ENCODE measurements around the gene PRDM4.
"Not testable (repeated sequence)": the region's sequence is repeated elsewhere in the genome, so short reads cannot be mapped to it uniquely, and the experiment has no call there.

The PRDM4 gene

DNA sequence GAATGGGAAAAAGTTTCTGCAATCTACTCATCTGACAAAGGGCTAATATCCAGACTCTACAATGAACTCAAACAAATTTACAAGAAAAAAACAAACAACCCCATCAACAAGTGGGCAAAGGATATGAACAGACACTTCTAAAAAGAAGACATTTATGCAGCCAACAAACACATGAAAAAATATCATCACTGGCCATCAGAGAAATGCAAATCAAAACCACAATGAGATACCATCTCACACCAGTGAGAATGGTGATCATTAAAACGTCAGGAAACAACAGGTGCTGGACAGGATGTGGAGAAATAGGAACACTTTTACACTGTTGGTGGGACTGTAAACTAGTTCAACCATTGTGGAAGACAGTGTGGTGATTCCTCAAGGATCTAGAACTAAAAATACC is 33.6 kb downstream of the PRDM4 start:
- in situ Hi-C loops (cut with HindIII; ENCODE audit: low pct_ligation_motif_present, low pct_unique_long_range_greater_than_20kb, low sequenced_read_pairs); DNase-seq: not testable (repeated sequence)

DNA sequence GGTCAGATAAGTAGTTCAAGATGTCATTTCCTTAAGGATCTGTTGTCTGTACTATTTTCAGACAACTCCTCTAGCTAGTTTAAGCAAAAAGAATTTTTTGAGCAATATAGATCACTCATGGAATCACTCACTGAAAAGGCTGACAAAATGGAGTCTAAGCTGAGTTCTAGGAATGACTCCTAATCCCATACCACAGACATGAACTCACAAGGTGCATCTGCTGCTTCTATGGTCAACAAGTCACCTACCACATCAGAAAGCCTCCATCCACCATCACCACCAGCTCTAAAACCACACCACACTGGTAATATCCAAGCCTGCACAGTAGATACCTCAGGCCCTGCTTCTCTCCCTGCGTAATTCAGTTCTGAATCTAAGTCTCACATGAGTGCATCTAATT is 42.3 kb downstream of the PRDM4 start:
- no peak for DNase-seq

DNA sequence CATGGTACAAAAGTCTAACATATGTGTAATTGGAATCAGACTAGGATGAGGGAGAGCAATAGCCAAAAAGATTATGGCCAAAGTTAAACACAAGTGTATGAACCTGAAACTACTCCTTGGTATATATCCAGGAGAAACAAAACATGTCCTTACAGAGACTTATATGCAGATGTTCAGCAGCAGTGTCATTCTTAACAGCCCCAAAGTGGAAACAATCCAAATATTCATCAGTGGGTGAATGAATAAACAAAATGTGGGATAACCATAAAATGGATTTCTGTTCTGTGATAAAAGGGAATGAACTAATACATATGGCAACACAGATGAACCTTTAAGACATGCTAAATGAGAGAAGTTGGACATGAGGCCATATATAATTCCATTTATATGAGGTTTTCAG is 45.2 kb downstream of the PRDM4 start:
- DNase-seq, result no peak
- in situ Hi-C loops (cut with HindIII; ENCODE audit: low pct_ligation_motif_present, low pct_unique_long_range_greater_than_20kb, low sequenced_read_pairs), result no loop called here

More for the DNA sequence above, 42.3 kb downstream of the PRDM4 start:
- in situ Hi-C loops (cut with HindIII; ENCODE audit: low pct_ligation_motif_present, low pct_unique_long_range_greater_than_20kb, low sequenced_read_pairs), result no loop called here

GRCh38 chr12:107705522-107705921 is 55.4 kb downstream of the PRDM4 start:
- in situ Hi-C loops (cut with HindIII; ENCODE audit: low pct_ligation_motif_present, low pct_unique_long_range_greater_than_20kb, low sequenced_read_pairs); DNase-seq: not testable (repeated sequence)

- no peak for DNase-seq
- in situ Hi-C loops (cut with HindIII; ENCODE audit: low pct_ligation_motif_present, low pct_unique_long_range_greater_than_20kb, low sequenced_read_pairs), result no loop called here
Observed at GRCh38 chr12:107704041-107704440, 56.9 kb downstream of the PRDM4 start.

- no peak for DNase-seq
- in situ Hi-C loops (cut with HindIII; ENCODE audit: low pct_ligation_motif_present, low pct_unique_long_range_greater_than_20kb, low sequenced_read_pairs), result no loop called here
Observed at GRCh38 chr12:107702106-107702505, 58.8 kb downstream of the PRDM4 start.

- in situ Hi-C loops (cut with HindIII; ENCODE audit: low pct_ligation_motif_present, low pct_unique_long_range_greater_than_20kb, low sequenced_read_pairs), result not testable (repeated sequence)
- DNase-seq, result peak; percentile 68
Observed at GRCh38 chr12:107695772-107696171, 65.2 kb downstream of the PRDM4 start.

DNA sequence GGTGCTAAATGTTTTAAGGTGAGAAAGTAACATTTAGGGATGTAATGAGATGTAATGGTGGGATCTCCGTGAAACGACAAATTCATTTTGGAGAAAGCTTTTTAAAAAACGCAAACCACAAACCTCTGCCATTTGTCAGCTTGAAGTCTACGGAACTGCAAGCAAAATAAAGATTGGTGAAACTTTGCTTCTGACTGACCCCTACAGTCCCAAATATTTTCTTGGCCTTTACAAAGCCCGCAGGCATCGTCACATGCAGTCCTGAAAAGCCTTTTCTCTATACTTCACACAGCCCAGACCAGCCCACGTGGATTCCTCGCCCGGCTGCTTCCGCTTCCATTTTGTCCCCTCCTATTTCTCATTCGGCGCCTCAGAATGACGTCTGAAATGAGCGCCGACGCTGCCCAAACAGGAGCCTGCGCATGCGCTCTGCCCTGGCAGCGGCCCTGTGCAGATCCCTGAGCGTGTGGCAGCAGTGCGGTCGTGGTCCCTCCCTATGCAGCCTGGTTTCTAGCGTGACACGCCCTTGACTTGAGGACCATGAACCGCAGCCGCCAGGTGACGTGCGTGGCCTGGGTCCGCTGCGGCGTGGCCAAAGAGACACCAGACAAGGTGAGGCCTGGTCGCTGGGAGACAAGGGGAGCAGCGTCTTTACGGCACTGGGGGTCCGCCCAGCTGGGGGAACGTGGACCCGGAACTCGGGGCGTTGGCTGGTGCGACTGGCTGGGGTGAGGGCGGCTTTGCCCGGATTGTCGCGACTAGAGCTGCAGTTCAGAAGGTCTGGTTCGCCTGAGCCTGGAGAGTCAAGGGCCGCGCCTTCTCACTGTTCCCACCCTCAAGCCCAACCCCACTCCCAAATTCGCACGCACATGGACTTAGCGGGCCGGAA is 75.3 kb downstream of the PRDM4 start, which contains the start of gene PWP1:
Gene PWP1, plus strand, starts transcription at position 440 of the 889 bp plus-strand sequence. Its CDS starts 101 bp downstream, at position 541.
- in situ Hi-C loops (cut with HindIII; ENCODE audit: low pct_ligation_motif_present, low pct_unique_long_range_greater_than_20kb, low sequenced_read_pairs), result no loop called here

DNA sequence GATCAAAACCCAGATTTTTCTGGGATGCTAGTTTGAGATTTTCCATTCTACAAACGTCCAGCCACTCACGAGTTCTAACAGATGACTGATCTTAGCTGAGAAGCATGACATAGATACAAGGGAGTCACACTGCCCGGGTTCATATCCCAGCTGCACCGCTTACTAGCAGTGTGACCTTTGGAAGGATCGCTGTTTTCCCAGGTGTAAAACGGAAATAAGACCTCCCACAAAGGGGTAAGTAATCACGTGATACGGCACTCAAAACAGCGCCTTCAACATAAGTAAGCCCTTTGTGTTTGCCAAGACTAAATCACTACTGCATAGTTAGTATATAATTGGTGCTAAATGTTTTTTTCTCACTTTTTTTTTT is 76.0 kb downstream of the PRDM4 start:
- in situ Hi-C loops (cut with HindIII; ENCODE audit: low pct_ligation_motif_present, low pct_unique_long_range_greater_than_20kb, low sequenced_read_pairs), result no loop called here
- peak; percentile 33 for DNase-seq

More for the DNA sequence above, 75.3 kb downstream of the PRDM4 start, which contains the start of gene PWP1:
- DNase-seq, result peak; percentile 99

GRCh38 chr12:107684029-107684795 is 76.7 kb downstream of the PRDM4 start:
- in situ Hi-C loops (cut with HindIII; ENCODE audit: low pct_ligation_motif_present, low pct_unique_long_range_greater_than_20kb, low sequenced_read_pairs), result no loop called here
- no peak for DNase-seq
